K562 (cell line): ENCODE results near the gene PRKG1.

Experiments used
- CHD1 ChIP-seq: fragments of 200-600 bp; sonication (generic); IDR thresholded peaks from one replicate; pipeline ENCODE4 v1.6.1; 2012; ENCODE audit warnings: mild to moderate bottlenecking, moderate library complexity, low read length, inconsistent platforms
- GATAD2A ChIP-seq: fragments of 450-650 bp; IDR thresholded peaks from 2 replicates; pipeline ENCODE4 v1.6.1; 2017
- KLF10 ChIP-seq: fragments of 250-450 bp; sonication (Bioruptor Pico); IDR thresholded peaks from 2 replicates; pipeline ENCODE4 v1.6.1; 2021; ENCODE audit warnings: matching md5 sums
- MYC ChIP-seq, 2 experiments: fragments of 250-450 bp in 1 of 2; sonication (Bioruptor Pico) in 1 of 2; IDR thresholded peaks; 2 replicates each; pipeline versions ENCODE4 v1.5.1 to v1.6.1; 2012 to 2021; ENCODE audit warnings: low read depth in 2 of 2, borderline replicate concordance in 1 of 2, improper control_type of control experiment in 1 of 2, low read length in 1 of 2, mild to moderate bottlenecking in 1 of 2, moderate library complexity in 1 of 2
- RB1 ChIP-seq: fragments of 450-650 bp; IDR thresholded peaks from 2 replicates; pipeline ENCODE4 v1.6.1; 2017; ENCODE audit warnings: low read depth, mild to moderate bottlenecking
- RCOR1 ChIP-seq, 2 experiments: IDR thresholded peaks; 2 replicates each; pipeline ENCODE4 v1.6.1; 2012; ENCODE audit warnings: low read depth in 2 of 2, low read length in 2 of 2, borderline replicate concordance in 1 of 2, improper control_type of control experiment in 1 of 2
- SIN3A ChIP-seq, 2 experiments: fragments of 150-350 bp in 1 of 2; IDR thresholded peaks; 2 replicates each; pipeline ENCODE4 v1.6.1; 2011 to 2016; ENCODE audit warnings: borderline replicate concordance in 2 of 2, low read depth in 2 of 2, low read length in 2 of 2, mild to moderate bottlenecking in 2 of 2, moderate library complexity in 2 of 2; ENCODE audit not compliant: control insufficient read depth in 1 of 2
- TRIM28 ChIP-seq: fragments of 450-650 bp; IDR thresholded peaks from 2 replicates; pipeline ENCODE4 v1.6.1; 2017
- ZBED1 ChIP-seq: IDR thresholded peaks from 2 replicates; pipeline ENCODE4 v1.6.1; 2014
- ZBTB7A ChIP-seq: IDR thresholded peaks from 2 replicates; pipeline ENCODE4 v1.6.1; 2011; ENCODE audit warnings: low read depth, mild to moderate bottlenecking, low read length, moderate library complexity, borderline replicate concordance; ENCODE audit not compliant: control insufficient read depth
- ZFP36 ChIP-seq: fragments of 150-350 bp; IDR thresholded peaks from 2 replicates; pipeline ENCODE4 v1.6.1; 2018; ENCODE audit warnings: low read length, low read depth; ENCODE audit not compliant: partially characterized antibody
- ZFX ChIP-seq: sonication (generic); formaldehyde crosslinking; IDR thresholded peaks from 2 replicates; pipeline ENCODE4 v1.8.0; 2022; ENCODE audit warnings: mild to moderate bottlenecking, missing genetic modification reagents, moderate library complexity
- ZNF436 ChIP-seq: fragments of 250-450, 450-650 bp; sonication (Bioruptor Pico); formaldehyde crosslinking; IDR thresholded peaks from 2 replicates; pipeline ENCODE4 v1.7.0; 2020; ENCODE audit warnings: mild to moderate bottlenecking
- TF ChIP-seq, protein P1 (sequence below), 3 experiments: IDR thresholded peaks in 2 of 3; conservative IDR thresholded peaks in 1 of 3; 2 replicates each; pipeline ENCODE4 v1.5.1; 2011 to 2012; ENCODE audit warnings: low read length in 3 of 3, mild to moderate bottlenecking in 3 of 3, control low read depth in 2 of 3, improper control_type of control experiment in 1 of 3, inconsistent platforms in 1 of 3, low read depth in 1 of 3, mixed read lengths in 1 of 3, moderate library complexity in 1 of 3; ENCODE audit not compliant: insufficient read depth in 2 of 3

DNA sequence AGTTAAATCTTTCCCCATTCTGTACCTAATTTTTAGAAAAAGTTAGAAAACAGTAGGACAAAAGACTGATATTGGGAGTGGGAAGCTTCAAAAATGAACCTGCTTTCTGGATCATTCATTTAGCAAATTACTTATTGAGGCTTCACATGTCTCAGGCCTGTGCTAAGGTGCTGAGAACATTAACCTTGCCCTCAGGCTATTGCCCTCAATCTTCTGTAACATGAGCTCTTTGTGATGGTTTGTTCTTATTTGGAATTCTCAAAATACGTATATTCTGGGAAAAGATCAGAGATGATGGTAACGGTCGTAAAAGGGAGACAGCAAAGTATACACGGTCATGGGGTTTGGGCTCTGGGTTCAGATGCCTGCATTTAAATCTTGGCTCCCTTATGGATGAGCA lies 39.5 kb upstream of the PRKG1 start:
- TF ChIP-seq RB1 (no peak), ZBTB7A (no peak), ZFX (CRISPR knock-in tag) (no peak), SIN3A (IDR thresholded peaks at IDR 0.05; ENCODE audit: borderline replicate concordance in 2 of 2, control insufficient read depth in 1 of 2, low read depth in 2 of 2, low read length in 2 of 2) (no peak), KLF10 (CRISPR knock-in tag) (no peak), RCOR1 (IDR thresholded peaks at IDR 0.05; ENCODE audit: borderline replicate concordance in 1 of 2, low read depth in 2 of 2, low read length in 2 of 2) (no peak), TRIM28 (no peak), ZNF436 (CRISPR knock-in tag) (no peak), CHD1 (no peak), GATAD2A (no peak), ZBED1 (no peak), MYC (IDR thresholded peaks at IDR 0.05; ENCODE audit: low read depth, low read length) (no peak), MYC (CRISPR knock-in tag; IDR thresholded peaks at IDR 0.05; ENCODE audit: borderline replicate concordance, low read depth) (no peak), ZFP36 (no peak)
- TF ChIP-seq, protein P1, sequence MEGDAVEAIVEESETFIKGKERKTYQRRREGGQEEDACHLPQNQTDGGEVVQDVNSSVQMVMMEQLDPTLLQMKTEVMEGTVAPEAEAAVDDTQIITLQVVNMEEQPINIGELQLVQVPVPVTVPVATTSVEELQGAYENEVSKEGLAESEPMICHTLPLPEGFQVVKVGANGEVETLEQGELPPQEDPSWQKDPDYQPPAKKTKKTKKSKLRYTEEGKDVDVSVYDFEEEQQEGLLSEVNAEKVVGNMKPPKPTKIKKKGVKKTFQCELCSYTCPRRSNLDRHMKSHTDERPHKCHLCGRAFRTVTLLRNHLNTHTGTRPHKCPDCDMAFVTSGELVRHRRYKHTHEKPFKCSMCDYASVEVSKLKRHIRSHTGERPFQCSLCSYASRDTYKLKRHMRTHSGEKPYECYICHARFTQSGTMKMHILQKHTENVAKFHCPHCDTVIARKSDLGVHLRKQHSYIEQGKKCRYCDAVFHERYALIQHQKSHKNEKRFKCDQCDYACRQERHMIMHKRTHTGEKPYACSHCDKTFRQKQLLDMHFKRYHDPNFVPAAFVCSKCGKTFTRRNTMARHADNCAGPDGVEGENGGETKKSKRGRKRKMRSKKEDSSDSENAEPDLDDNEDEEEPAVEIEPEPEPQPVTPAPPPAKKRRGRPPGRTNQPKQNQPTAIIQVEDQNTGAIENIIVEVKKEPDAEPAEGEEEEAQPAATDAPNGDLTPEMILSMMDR (IDR thresholded peaks at IDR 0.05 in 2 of 3, conservative IDR thresholded peaks at IDR 0.05 in 1 of 3; ENCODE audit: insufficient read depth in 2 of 3, low read depth in 1 of 3, low read length in 3 of 3), result no peak
